Right cardiac atrium (tissue), 5 donors: ENCODE results near the gene CLCA1. TPM values are rescaled to one million over a fixed set of nuclear protein-coding genes. Genes with fewer than 3 reads are reported as not detected.

Experiments
- ATAC-seq, 2 donors: fragments of 200-7000 bp; cut with Tn5 transposase; one replicate each; pipeline versions ENCODE4 v1.8.0 to v1.9.1; 2020; ENCODE audit warnings: moderate library complexity in 2 of 2, mild to moderate bottlenecking in 1 of 2
- DNase-seq, 3 donors: peaks; one replicate each; pipeline ENCODE4 v3.0.0-alpha.2; 2020
- H3K27ac ChIP-seq: one replicate; pipeline ENCODE4 v1.5.1; 2013; ENCODE audit warnings: mild to moderate bottlenecking, low read length, control low read depth, moderate library complexity
- H3K27me3 ChIP-seq: one replicate; pipeline ENCODE4 v1.6.1; 2013; ENCODE audit not compliant: control insufficient read depth, insufficient read depth
- H3K4me1 ChIP-seq: one replicate; pipeline ENCODE4 v1.6.1; 2013; ENCODE audit warnings: low read length; ENCODE audit not compliant: control insufficient read depth, insufficient read depth
- H3K4me3 ChIP-seq: one replicate; pipeline ENCODE4 v1.5.1; 2013; ENCODE audit warnings: low read length, control low read depth
- H3K9me3 ChIP-seq: one replicate; pipeline ENCODE4 v1.6.1; 2013; ENCODE audit warnings: low read length; ENCODE audit not compliant: control insufficient read depth
- WGBS: extraction: QIAGEN DNeasy Blood & Tissue Kit; methylation state at CpG from one replicate; pipeline ENCODE4 v1.1.7; 2013; 5-methylcytosine and 5-hydroxymethylcytosine counted together
- intact Hi-C, 4 donors: fragments of 100-400 bp; cut with DNase I; formaldehyde crosslinking; loops; one replicate each; pipeline versions ENCODE4 v1.11.0 to v1.14.0; 2022 to 2023
- polyA plus RNA-seq: library from polyadenylated mRNA; stranded (reverse); fragments of 200-250 nt; gene quantifications from one replicate; pipeline ENCODE4 v1.2.3, GENCODE V29; 2013
- total RNA-seq, 4 donors: library from RNA; stranded (reverse); fragmentation: NEBNext Ultra II Directional; extraction: Animal tissue kit (Norgen Biotek cat#: 25700); gene quantifications; one replicate each; pipeline ENCODE4 v1.2.1, GENCODE V29; 2021
- donor health status: healthy with polysubstance abuse.
- donor health status: DM: no; HTN: yes; CAD: no.
- donor health status: DM: no; HTN: no; CAD: no.
- donor health status: DM: no; HTN: yes; CAD: no; lungs with severe emphysema.
- donor health status: DM: yes; HTN: yes; CAD: no.

CLCA1 gene
- total and polyA plus RNA-seq, 5 donors: not detected

DNA sequence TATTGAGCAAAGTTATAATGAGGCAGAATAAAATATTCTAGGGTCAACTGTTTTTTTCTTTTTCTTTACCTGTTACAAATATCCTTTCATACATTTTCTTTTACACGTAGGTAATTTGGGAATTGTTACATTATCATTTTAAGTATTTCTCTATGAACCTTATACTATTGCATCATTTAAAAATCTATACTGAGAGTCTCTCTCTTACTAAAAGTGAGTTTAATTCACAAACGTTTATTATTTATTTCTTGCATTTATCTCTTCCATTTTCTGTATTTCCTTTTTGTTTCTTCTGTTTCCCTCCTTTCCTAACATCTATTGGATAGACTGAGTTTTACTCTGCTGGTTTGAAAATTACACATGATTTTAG is 52.8 kb downstream of the CLCA1 start:
- 68% methylated on average over 2 of the region's 2 CpGs for WGBS
- no peak overlapping the region for H3K4me3 ChIP-seq
- ATAC-seq: no peak
- no peaks in the 10 kb centered on the region for H3K27me3 ChIP-seq
- DNase-seq: no peak
- H3K4me1 ChIP-seq: no peaks in the 10 kb centered on the region
- no peak overlapping the region for H3K27ac ChIP-seq
- no peaks in the 10 kb centered on the region for H3K9me3 ChIP-seq
- intact Hi-C loops: no loop called here

DNA sequence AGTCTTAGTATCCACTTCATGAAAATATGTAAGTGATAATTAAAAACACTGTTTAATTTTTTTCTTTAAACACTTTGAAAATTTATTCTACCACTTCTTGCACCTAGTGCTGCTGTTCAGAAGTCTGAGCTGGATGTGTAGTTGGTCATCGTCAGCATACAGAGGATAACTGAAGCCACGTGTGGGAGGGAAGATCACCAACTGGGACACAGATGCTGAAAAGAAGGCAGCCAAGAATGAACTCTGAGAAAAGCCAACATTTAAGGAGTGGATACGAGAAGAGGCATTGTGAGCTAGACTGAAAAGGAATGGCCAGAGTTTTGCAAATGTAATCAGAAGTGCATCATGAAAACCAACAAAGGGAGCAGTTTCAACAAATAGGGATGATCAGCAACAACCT is 53.5 kb downstream of the CLCA1 start:
- no peak for DNase-seq
- no peaks in the 10 kb centered on the region for H3K4me1 ChIP-seq
- ATAC-seq: no peak
- intact Hi-C loops: no loop called here
- no peaks in the 10 kb centered on the region for H3K9me3 ChIP-seq
- H3K4me3 ChIP-seq: no peak overlapping the region
- H3K27ac ChIP-seq: no peak overlapping the region
- H3K27me3 ChIP-seq: no peaks in the 10 kb centered on the region
- WGBS: 57% methylated on average over 3 of the region's 3 CpGs

DNA sequence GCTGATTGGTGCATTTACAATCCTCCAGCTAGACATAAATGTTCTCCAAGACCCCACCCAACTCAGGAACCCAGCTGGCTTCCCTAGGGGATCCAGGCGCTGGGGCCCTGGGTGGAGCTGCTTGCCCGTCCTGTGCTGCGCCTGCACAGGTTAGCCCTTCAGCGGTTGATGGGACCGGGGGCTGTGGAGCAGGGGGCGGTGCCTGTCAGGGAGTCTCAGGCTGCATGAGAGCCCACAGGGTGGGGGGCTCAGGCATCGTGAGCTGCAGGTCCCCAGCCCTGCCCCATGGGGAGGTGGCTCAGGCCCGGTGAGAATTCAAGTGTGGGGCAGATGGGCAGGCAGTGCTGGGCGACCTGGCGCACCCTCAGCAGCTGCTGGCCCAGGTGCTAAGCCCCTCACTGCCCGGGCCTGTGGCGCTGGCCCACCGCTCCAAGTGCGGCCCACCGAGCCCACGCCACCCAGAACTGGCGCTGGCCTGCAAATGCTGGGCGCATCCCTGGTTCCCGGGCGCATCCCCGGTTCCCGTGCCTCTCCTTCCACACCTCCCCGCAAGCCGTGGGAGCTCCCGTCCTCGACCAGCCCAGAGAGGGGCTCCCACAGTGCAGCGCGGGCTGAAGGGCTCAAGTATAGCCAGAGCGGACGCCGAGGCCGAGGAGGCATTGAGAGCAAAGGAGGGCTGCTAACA is 55.1 kb downstream of the CLCA1 start:
- H3K27me3 ChIP-seq: no peaks in the 10 kb centered on the region
- 97% methylated on average over 32 of the region's 32 CpGs for WGBS
- intact Hi-C loops: no loop called here
- no peaks in the 10 kb centered on the region for H3K9me3 ChIP-seq
- H3K4me3 ChIP-seq: no peak overlapping the region
- ATAC-seq: no peak
- H3K27ac ChIP-seq: no peak overlapping the region
- no peaks in the 10 kb centered on the region for H3K4me1 ChIP-seq
- peak in 1 of 3 donors; percentile 54 for DNase-seq

DNA sequence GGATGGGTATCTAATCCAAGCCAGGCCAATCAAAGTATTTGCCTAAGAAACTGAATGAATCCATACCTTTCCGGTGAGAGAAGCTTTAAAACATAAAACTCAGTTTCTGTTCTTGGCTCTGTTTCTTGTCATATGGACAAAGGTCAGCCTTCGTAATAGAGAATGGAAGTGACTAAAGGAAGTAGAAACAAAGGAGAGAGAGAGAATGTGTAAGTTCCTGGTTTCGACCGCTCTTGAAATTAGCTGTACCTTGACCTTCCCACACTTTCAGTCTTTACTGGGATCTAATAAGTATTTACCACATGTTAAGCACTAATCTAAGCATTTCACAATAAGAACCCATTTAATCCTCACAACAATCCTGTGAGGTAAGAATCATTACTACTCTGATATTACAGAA is 58.6 kb downstream of the CLCA1 start:
- Histone ChIP-seq H3K27me3 (no peaks in the 10 kb centered on the region), H3K4me3 (no peak overlapping the region), H3K27ac (no peak overlapping the region), H3K4me1 (no peaks in the 10 kb centered on the region), H3K9me3 (no peaks in the 10 kb centered on the region)
- intact Hi-C loops: no loop called here
- 69% methylated on average over 4 of the region's 4 CpGs for WGBS
- no peak for ATAC-seq
- DNase-seq: no peak

DNA sequence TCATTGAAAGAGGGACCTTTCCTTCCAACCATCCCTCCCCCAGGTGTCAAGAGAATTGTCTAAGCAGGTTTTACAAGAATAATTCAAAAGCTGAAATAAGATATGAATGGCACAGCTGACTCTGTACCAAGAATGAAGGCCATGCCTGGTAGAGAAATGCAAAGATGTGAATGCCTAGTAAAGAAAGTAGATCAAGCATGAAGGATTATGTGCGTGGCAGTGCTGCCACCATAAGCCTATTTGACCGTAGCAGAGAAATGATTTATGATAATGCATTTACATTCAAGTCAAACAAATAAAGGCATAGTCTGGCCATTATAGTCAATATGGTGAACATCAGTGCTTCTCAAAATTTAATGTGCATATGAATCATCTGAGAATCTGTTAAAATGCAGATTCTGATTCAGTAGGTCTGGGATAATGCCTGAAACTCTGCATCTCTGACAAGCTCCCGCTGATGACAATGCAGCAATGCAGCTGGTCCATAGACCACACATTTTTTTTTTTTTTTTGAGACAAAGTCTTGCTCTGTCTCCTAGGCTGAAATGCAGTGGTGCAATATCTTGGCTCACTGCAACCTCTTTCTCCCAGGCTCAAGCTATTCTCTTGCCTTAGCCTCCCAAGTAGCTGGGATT is 61.6 kb downstream of the CLCA1 start:
- WGBS: 88% methylated on average over 3 of the region's 3 CpGs

DNA sequence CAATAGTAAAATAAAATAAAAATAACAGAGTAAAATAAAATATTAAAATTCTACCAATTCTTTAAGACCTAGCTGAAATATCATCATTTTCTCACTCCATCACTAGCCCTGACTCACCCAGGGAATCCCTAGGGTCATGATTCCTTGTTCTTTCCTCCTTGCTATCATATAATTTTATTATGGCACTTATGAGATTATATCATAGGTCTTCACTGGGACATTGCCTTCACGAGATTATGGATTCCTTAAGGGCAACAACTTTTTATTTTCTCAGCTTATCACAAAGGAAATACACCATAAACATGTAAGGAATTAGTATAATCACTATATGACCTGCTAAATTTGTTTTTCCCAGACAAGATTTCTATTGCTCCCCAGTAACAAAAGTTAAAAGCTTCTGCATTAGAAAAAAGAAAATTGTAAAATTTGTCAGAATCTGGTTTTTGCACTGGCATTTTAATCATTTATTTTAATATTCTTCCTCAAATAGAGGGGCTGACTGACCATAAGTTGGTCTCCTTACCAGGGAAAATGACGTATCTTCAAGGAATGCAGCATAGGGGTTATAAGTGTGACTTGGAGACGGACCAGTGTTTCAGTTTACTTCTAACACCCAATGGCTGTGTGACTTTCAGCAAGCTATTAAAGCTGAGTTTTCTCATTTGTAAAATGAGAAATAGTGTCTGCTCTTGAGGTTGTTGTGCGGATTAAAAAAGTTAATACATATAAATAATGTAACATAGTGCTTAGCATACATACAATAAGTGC is 69.4 kb downstream of the CLCA1 start:
- DNase-seq (no peak), ATAC-seq (no peak)
- H3K4me1 ChIP-seq: no peaks in the 10 kb centered on the region
- H3K9me3 ChIP-seq: no peaks in the 10 kb centered on the region
- no peak overlapping the region for H3K4me3 ChIP-seq
- no peak overlapping the region for H3K27ac ChIP-seq
- H3K27me3 ChIP-seq: no peaks in the 10 kb centered on the region
- 67% methylated on average over 4 of the region's 4 CpGs for WGBS
- intact Hi-C loops: no loop called here

More for the DNA sequence above, 61.6 kb downstream of the CLCA1 start:
- ATAC-seq (no peak), DNase-seq (no peak)
- Histone ChIP-seq H3K4me1 (no peaks in the 10 kb centered on the region), H3K4me3 (no peak overlapping the region), H3K27me3 (no peaks in the 10 kb centered on the region), H3K9me3 (no peaks in the 10 kb centered on the region), H3K27ac (no peak overlapping the region)
- intact Hi-C loops: no loop called here

DNA sequence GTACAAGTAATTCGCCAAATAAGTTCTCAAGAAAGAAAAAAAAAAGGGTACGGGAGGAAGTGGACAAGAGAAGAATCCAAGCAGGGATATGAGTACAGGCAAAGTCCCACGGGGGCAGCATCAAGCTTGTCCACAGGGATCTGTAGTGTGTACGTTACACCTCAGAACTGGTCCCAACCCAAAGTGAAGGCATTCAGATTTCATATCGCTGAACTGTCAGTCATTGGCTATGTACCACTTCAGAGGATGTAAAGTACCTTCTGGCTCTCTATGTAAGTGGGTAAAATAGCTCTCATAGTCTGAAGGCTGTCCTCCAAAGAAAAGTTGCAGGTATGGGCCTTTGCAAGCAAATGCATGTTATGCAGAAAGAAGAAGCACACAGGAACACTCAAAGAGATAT is 70.0 kb downstream of the CLCA1 start:
- no peaks in the 10 kb centered on the region for H3K27me3 ChIP-seq
- intact Hi-C loops: no loop called here
- no peak overlapping the region for H3K27ac ChIP-seq
- no peaks in the 10 kb centered on the region for H3K4me1 ChIP-seq
- ATAC-seq: no peak
- H3K9me3 ChIP-seq: no peaks in the 10 kb centered on the region
- no peak for DNase-seq
- no peak overlapping the region for H3K4me3 ChIP-seq
- 64% methylated on average over 5 of the region's 5 CpGs for WGBS

DNA sequence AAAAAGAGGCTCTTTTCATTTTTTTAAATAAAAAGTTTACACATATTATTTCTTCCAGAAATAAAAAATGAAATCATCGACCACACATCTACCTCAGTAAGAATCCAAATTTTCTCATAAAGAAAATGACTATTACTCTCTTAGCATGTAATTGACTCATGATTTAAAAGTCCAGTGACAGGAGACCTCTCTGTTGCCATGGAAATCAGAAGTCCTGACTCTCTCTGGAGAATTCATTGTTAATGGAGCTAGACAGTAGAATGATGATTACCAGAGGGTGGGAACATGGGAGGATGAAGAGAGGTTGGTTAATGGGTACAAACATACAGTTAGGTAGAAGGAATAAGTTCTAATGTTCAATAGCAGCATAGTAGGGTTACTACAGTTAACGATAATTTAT is 73.1 kb downstream of the CLCA1 start:
- 88% methylated on average over 2 of the region's 2 CpGs for WGBS
- H3K27ac ChIP-seq: no peak overlapping the region
- H3K4me1 ChIP-seq: no peaks in the 10 kb centered on the region
- H3K9me3 ChIP-seq: no peaks in the 10 kb centered on the region
- H3K27me3 ChIP-seq: no peaks in the 10 kb centered on the region
- H3K4me3 ChIP-seq: no peak overlapping the region
- intact Hi-C loops: no loop called here
- DNase-seq: no peak
- ATAC-seq: no peak

DNA sequence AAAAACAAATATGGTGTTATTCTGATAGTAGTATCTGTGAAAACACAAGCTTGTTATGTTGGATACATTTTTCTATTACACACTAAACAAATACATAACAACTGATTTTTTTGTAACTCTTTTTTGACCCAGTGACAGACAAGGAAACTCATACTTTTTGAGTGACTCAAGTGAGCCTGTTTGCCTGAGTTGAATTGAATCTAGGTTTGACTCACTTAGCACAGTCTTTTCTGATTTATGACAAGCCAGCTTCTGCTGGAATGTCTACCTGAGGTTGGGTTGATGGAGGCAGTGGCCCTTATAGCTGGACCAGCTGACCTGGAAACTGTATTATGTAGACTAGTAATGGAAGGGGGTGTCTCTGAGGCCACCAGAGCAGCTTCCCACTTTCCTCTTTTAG is 73.9 kb downstream of the CLCA1 start:
- Histone ChIP-seq H3K4me1 (no peaks in the 10 kb centered on the region), H3K27me3 (no peaks in the 10 kb centered on the region), H3K4me3 (no peak overlapping the region), H3K27ac (no peak overlapping the region), H3K9me3 (no peaks in the 10 kb centered on the region)
- intact Hi-C loops: no loop called here
- DNase-seq: no peak
- no peak for ATAC-seq

DNA sequence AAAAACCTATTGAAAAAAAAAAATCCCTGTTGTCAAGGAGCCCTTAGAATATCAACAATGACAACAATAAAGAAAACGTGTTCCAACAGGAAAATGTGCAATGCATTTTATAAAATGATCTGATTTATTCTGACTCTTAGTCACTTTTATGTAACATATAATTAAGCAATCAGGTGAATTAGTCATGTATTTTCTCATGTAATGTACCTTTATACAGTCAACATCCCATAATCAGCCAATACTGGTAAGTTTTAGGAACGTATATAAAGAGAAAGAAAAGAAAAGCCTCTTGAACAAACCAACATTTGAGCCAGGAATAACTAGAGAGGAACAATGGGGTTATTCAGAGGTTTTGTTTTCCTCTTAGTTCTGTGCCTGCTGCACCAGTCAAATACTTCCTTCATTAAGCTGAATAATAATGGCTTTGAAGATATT is 78.1 kb downstream of the CLCA1 start, which contains the start of gene CLCA4:
TSS of gene CLCA4 (plus strand) at position 292 of the 435 bp plus-strand sequence. CDS start at position 334, 42 bp downstream.
- Histone ChIP-seq H3K27me3 (no peaks in the 10 kb centered on the region), H3K4me1 (no peaks in the 10 kb centered on the region), H3K4me3 (no peak within 1 kb of the TSS), H3K27ac (no peak within 1 kb of the TSS), H3K9me3 (no peaks in the 10 kb centered on the region)
- DNase-seq (no peak), ATAC-seq (no peak)
- intact Hi-C loops: no loop called here
- WGBS: 42% methylated on average over 2 of the region's 2 CpGs

DNA sequence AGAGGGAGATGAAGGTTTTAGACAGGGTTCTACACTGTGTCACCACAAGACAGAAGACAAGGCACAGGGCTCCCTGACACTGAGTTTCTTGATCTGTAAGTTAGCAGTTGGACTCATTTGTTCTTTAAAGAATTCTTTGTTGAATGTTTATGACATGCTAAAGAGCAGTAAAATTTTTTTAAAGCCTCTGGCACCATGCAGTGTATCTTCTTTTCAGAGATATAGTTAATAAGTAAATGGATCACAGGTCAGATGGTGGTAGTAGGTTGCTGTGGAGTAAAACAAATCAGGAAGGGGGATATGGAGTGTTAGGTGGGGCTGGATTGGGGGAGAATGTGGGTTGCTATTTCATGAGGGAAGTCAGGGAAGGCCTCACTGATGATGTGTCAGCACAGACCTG is 80.1 kb downstream of the CLCA1 start:
- Histone ChIP-seq H3K9me3 (no peaks in the 10 kb centered on the region), H3K4me1 (no peaks in the 10 kb centered on the region), H3K27ac (no peak overlapping the region), H3K4me3 (no peak overlapping the region), H3K27me3 (no peaks in the 10 kb centered on the region)
- DNase-seq (no peak), ATAC-seq (no peak)
- intact Hi-C loops: no loop called here
